IgD-negative memory B cell (primary cell): ENCODE measurements around the gene TLCD3B. TPM values are rescaled to one million over a fixed set of nuclear protein-coding genes. Genes with fewer than 3 reads are reported as not detected.

Experiments
- H3K27ac Mint-ChIP-seq, 3 donors: one replicate each; pipeline ENCODE4 v1.8.0; 2020 to 2022; ENCODE audit warnings: mild to moderate bottlenecking in 3 of 3, mixed read lengths in 3 of 3, moderate library complexity in 1 of 3
- H3K27me3 Mint-ChIP-seq: one replicate; pipeline ENCODE4 v1.8.0; 2021; ENCODE audit warnings: mixed read lengths
- H3K36me3 Mint-ChIP-seq: one replicate; pipeline ENCODE4 v1.8.0; 2020; ENCODE audit warnings: mild to moderate bottlenecking, mixed read lengths
- H3K4me1 Mint-ChIP-seq, 3 donors: one replicate each; pipeline ENCODE4 v1.8.0; 2020 to 2022; ENCODE audit warnings: mixed read lengths in 3 of 3, mild to moderate bottlenecking in 1 of 3
- H3K4me3 Mint-ChIP-seq, 4 donors: one replicate each; pipeline ENCODE4 v1.8.0; 2020 to 2022; ENCODE audit warnings: mild to moderate bottlenecking in 4 of 4, mixed read lengths in 4 of 4, moderate library complexity in 3 of 4
- H3K9me3 Mint-ChIP-seq, 3 donors: one replicate each; pipeline ENCODE4 v1.8.0; 2020 to 2021; ENCODE audit warnings: mixed read lengths in 3 of 3, mild to moderate bottlenecking in 1 of 3
- polyA plus RNA-seq: library from polyadenylated mRNA; unstranded; fragments of 300-500 nt; fragmentation: Illumina TruSeq; gene quantifications from one replicate; pipeline ENCODE4 v1.2.3, GENCODE V29; 2021

The TLCD3B gene
- polyA plus RNA-seq, 1 donor from 2014 or later: not detected

- H3K4me3 Mint-ChIP-seq: peak overlapping the region; percentile 95 to 100 (median 100)
- peaks cover 4% of the 10 kb centered on the region for H3K36me3 Mint-ChIP-seq
- peaks cover 13 to 18% (median 16%) of the 10 kb centered on the region in 3 donors for H3K4me1 Mint-ChIP-seq
- H3K9me3 Mint-ChIP-seq: no peaks in the 10 kb centered on the region
- no peaks in the 10 kb centered on the region for H3K27me3 Mint-ChIP-seq
- H3K27ac Mint-ChIP-seq: peak overlapping the region; percentile 97 to 100 (median 99)
These were observed 35.1 kb upstream of the TLCD3B start for GRCh38 chr16:30065943-30066760.

GRCh38 chr16:30065102-30065942, 34.3 kb upstream of the TLCD3B start, which contains the start of gene ALDOA:
ALDOA (plus strand) TSS chr16:30065760; CDS start chr16:30066898, 1,138 bp downstream.
- Mint-ChIP-seq H3K4me1 (peaks cover 13 to 18% (median 16%) of the 10 kb centered on the region in 3 donors), H3K9me3 (no peaks in the 10 kb centered on the region), H3K4me3 (peak within 1 kb of the TSS; percentile 95 to 100 (median 100)), H3K36me3 (peaks cover 4% of the 10 kb centered on the region), H3K27ac (peak within 1 kb of the TSS; percentile 97 to 100 (median 99)), H3K27me3 (no peaks in the 10 kb centered on the region)

- H3K4me1 Mint-ChIP-seq: peaks cover 13 to 18% (median 16%) of the 10 kb centered on the region in 3 donors
- H3K4me3 Mint-ChIP-seq: peak overlapping the region; percentile 95 to 100 (median 100)
- peaks cover 4% of the 10 kb centered on the region for H3K36me3 Mint-ChIP-seq
- no peaks in the 10 kb centered on the region for H3K27me3 Mint-ChIP-seq
- no peaks in the 10 kb centered on the region for H3K9me3 Mint-ChIP-seq
- peak overlapping the region; percentile 97 to 100 (median 99) for H3K27ac Mint-ChIP-seq
These were observed 33.6 kb upstream of the TLCD3B start for GRCh38 chr16:30064729-30065101.

- H3K4me3 Mint-ChIP-seq: peak overlapping the region; percentile 95 to 100 (median 100)
- H3K27me3 Mint-ChIP-seq: no peaks in the 10 kb centered on the region
- H3K27ac Mint-ChIP-seq: peak overlapping the region; percentile 97 to 100 (median 99)
- H3K36me3 Mint-ChIP-seq: peaks cover 4% of the 10 kb centered on the region
- no peaks in the 10 kb centered on the region for H3K9me3 Mint-ChIP-seq
- peaks cover 12 to 18% (median 14%) of the 10 kb centered on the region in 3 donors for H3K4me1 Mint-ChIP-seq
These were observed 33.0 kb upstream of the TLCD3B start for GRCh38 chr16:30063893-30064728.

GRCh38 chr16:30063278-30063892, 32.3 kb upstream of the TLCD3B start:
- Mint-ChIP-seq H3K4me1 (peaks cover 9 to 13% (median 9%) of the 10 kb centered on the region in 3 donors), H3K27ac (peak overlapping the region; percentile 97 to 100 (median 99)), H3K27me3 (no peaks in the 10 kb centered on the region), H3K36me3 (peaks cover 1% of the 10 kb centered on the region), H3K4me3 (peak overlapping the region in 3 of 4 donors; percentile 95 to 100 (median 99)), H3K9me3 (no peaks in the 10 kb centered on the region)

GRCh38 chr16:30060836-30061554, 29.9 kb upstream of the TLCD3B start:
- Mint-ChIP-seq H3K4me1 (peaks cover 0 to 5% (median 3%) of the 10 kb centered on the region in 3 donors), H3K4me3 (peak overlapping the region in 1 of 4 donors; percentile 56), H3K27ac (peak overlapping the region in 1 of 3 donors; percentile 78), H3K27me3 (no peaks in the 10 kb centered on the region), H3K9me3 (no peaks in the 10 kb centered on the region), H3K36me3 (peaks cover 1% of the 10 kb centered on the region)

- Mint-ChIP-seq H3K27ac (peak overlapping the region in 1 of 3 donors; percentile 78), H3K4me3 (peak overlapping the region in 1 of 4 donors; percentile 56), H3K4me1 (peaks cover 0 to 5% (median 3%) of the 10 kb centered on the region in 3 donors), H3K36me3 (peaks cover 1% of the 10 kb centered on the region), H3K9me3 (no peaks in the 10 kb centered on the region), H3K27me3 (no peaks in the 10 kb centered on the region)
These were observed 29.3 kb upstream of the TLCD3B start for GRCh38 chr16:30060346-30060745.

- Mint-ChIP-seq H3K27ac (peak overlapping the region in 2 of 3 donors; percentile 31 to 98), H3K36me3 (peaks cover 2% of the 10 kb centered on the region), H3K27me3 (peaks cover 3% of the 10 kb centered on the region), H3K4me1 (peaks cover 7 to 9% (median 7%) of the 10 kb centered on the region in 3 donors), H3K9me3 (no peaks in the 10 kb centered on the region), H3K4me3 (peak overlapping the region in 2 of 4 donors; percentile 68 to 88)
These were observed 24.0 kb upstream of the TLCD3B start for GRCh38 chr16:30054959-30055553.

GRCh38 chr16:30054451-30054850, 23.4 kb upstream of the TLCD3B start:
- Mint-ChIP-seq H3K4me1 (peaks cover 7 to 9% (median 7%) of the 10 kb centered on the region in 3 donors), H3K36me3 (peaks cover 2% of the 10 kb centered on the region), H3K4me3 (peak overlapping the region in 2 of 4 donors; percentile 77 to 88), H3K27me3 (peaks cover 3% of the 10 kb centered on the region), H3K9me3 (no peaks in the 10 kb centered on the region), H3K27ac (peak overlapping the region; percentile 31 to 98 (median 82))

- Mint-ChIP-seq H3K27me3 (peaks cover 3% of the 10 kb centered on the region), H3K9me3 (no peaks in the 10 kb centered on the region), H3K36me3 (peaks cover 3% of the 10 kb centered on the region), H3K27ac (peak overlapping the region; percentile 55 to 98 (median 96)), H3K4me1 (peaks cover 7 to 9% (median 7%) of the 10 kb centered on the region in 3 donors), H3K4me3 (peak overlapping the region; percentile 61 to 91 (median 87))
These were observed 22.4 kb upstream of the TLCD3B start for GRCh38 chr16:30053376-30054015.

GRCh38 chr16:30052671-30053372, 21.8 kb upstream of the TLCD3B start:
- H3K4me3 Mint-ChIP-seq: peak overlapping the region; percentile 86 to 96 (median 89)
- H3K36me3 Mint-ChIP-seq: peaks cover 3% of the 10 kb centered on the region
- H3K4me1 Mint-ChIP-seq: peaks cover 7 to 9% (median 7%) of the 10 kb centered on the region in 3 donors
- H3K9me3 Mint-ChIP-seq: no peaks in the 10 kb centered on the region
- peak overlapping the region; percentile 96 to 98 (median 97) for H3K27ac Mint-ChIP-seq
- peaks cover 3% of the 10 kb centered on the region for H3K27me3 Mint-ChIP-seq

GRCh38 chr16:30051518-30051917, 20.4 kb upstream of the TLCD3B start:
- H3K4me1 Mint-ChIP-seq: peaks cover 7 to 9% (median 7%) of the 10 kb centered on the region in 3 donors
- peak overlapping the region; percentile 1 to 80 (median 36) for H3K4me3 Mint-ChIP-seq
- peak overlapping the region in 1 of 3 donors; percentile 98 for H3K27ac Mint-ChIP-seq
- peaks cover 3% of the 10 kb centered on the region for H3K27me3 Mint-ChIP-seq
- H3K9me3 Mint-ChIP-seq: no peaks in the 10 kb centered on the region
- H3K36me3 Mint-ChIP-seq: peaks cover 3% of the 10 kb centered on the region
